Peyer's patch (tissue), 4 donors: Measurements from ENCODE around the gene DCT.

Source experiments
- CTCF ChIP-seq, 6 experiments: fragments of 450-650 bp in 4 of 6; fragments of 200-600 bp in 2 of 6; sonication (generic) in 1 of 6; IDR thresholded peaks; one replicate each; pipeline ENCODE4 v1.5.1; 2017 to 2019; ENCODE audit warnings: antibody characterized with exemption in 6 of 6, mild to moderate bottlenecking in 3 of 6, moderate library complexity in 1 of 6
- POLR2A ChIP-seq, 2 donors: fragments of 450-650 bp; IDR thresholded peaks; one replicate each; pipeline ENCODE4 v1.5.1; 2017; ENCODE audit warnings: antibody characterized with exemption in 2 of 2, mild to moderate bottlenecking in 2 of 2, moderate library complexity in 2 of 2

GRCh38 chr13:94419925-94420305 lies 59.6 kb downstream of the DCT start:
- no peak for TF ChIP-seq CTCF (IDR thresholded peaks at IDR 0.05)
- no peak for TF ChIP-seq POLR2A (IDR thresholded peaks at IDR 0.05)
